ENCODE measurements around the gene SMCO1. TPM values are rescaled to one million over a fixed set of nuclear protein-coding genes. Genes with fewer than 3 reads are reported as not detected.

SMCO1 gene
- total and polyA plus RNA-seq, 2 donors (not counting 3 experiments of a cell fraction or from before 2014, with no cell fraction given), result not detected

DNA sequence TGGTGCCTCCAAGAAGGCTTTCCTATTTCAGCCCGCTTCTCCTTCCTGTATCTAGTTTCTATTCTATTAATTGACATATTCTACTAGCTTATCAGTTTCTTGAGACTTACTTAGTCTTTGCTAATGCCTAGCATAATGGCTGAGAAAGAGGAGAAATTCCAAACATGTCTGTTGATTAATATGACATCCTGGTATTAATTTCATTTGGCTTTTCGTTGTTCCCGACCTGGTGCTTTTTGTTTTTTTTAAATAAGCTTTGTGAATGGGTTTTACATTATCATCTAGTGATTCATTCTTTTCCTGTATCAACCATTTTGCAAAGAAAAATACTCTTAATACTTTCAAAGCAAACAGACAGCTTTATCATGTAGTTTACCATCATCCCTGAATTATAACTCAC is 40.1 kb upstream of the SMCO1 start:
- H3K9ac ChIP-seq (replicated peaks; ENCODE audit: extremely low read depth, insufficient read depth, low read length), result peak overlapping the region; percentile 38
- peak overlapping the region; percentile 62 for H3K4me2 ChIP-seq (ENCODE audit: insufficient read depth, low read length)
- H3K79me2 ChIP-seq (ENCODE audit: control insufficient read depth, insufficient read depth, low read length), result no peaks in the 10 kb centered on the region
- ChIA-PET CTCF (interaction anchor here (0.9 to 2.8 kb wide), 14 partner anchors 8 to 414 kb away, joined by 3 to 16 read pairs (median 5); partner anchors contain the start of genes FBXO45 and WDR53), POLR2A (interaction anchor here (0.6 to 0.8 kb wide), 2 partner anchors 13 to 34 kb away, joined by 3 to 5 read pairs; partner anchors contain the start of genes FBXO45 and WDR53)
- H3K36me3 ChIP-seq (ENCODE audit: control insufficient read depth in 2 of 2, extremely low read depth in 1 of 2, insufficient read depth in 2 of 2, low read length in 2 of 2), result no peaks in the 10 kb centered on the region
- no peaks in the 10 kb centered on the region for H3K9me1 ChIP-seq (replicated peaks; ENCODE audit: control insufficient read depth, extremely low read depth, insufficient read depth, low read length)
- no peaks in the 10 kb centered on the region for H4K20me1 ChIP-seq (replicated peaks; ENCODE audit: control insufficient read depth, extremely low read depth, insufficient read depth, low read length)
- peaks cover 14% of the 10 kb centered on the region for H3K4me1 ChIP-seq (ENCODE audit: control insufficient read depth, extremely low read depth, insufficient read depth, low read length)
- peak overlapping the region; percentile 58 for H2AFZ ChIP-seq (ENCODE audit: low read depth, low read length)
- H3K27ac ChIP-seq (ENCODE audit: insufficient read depth, low read depth, low read length), result peak overlapping the region; percentile 71
- peak overlapping the region in 1 of 3 experiments; percentile 16 for H3K4me3 ChIP-seq (replicated peaks in 1 of 3; ENCODE audit: insufficient read depth in 1 of 3, low read depth in 1 of 3, low read length in 3 of 3)
- BruUV-seq (replicated peaks), result no TSS peak
- DNase-seq (ENCODE audit: low read depth, low spot score) (peak; percentile 58), FAIRE-seq (peak; percentile 82)
- intact Hi-C loops (cut with micrococcal nuclease) (no loop called here), dilution Hi-C loops (cut with MboI; ENCODE audit: extremely low pct_ligation_motif_present, low sequenced_read_pairs) (no loop called here)
- H3K9me3 ChIP-seq (replicated peaks; ENCODE audit: control insufficient read depth, insufficient read depth, low read length), result no peaks in the 10 kb centered on the region
- no peaks in the 10 kb centered on the region for H3K27me3 ChIP-seq (ENCODE audit: control insufficient read depth in 2 of 2, insufficient read depth in 2 of 2, low read length in 2 of 2)
- peak; percentile 56 for TF ChIP-seq FOS (IDR thresholded peaks at IDR 0.05; ENCODE audit: borderline replicate concordance, insufficient read depth, low read length)
- TF ChIP-seq POLR2A (IDR thresholded peaks at IDR 0.05; ENCODE audit: low read depth, low read length), result no peak

DNA sequence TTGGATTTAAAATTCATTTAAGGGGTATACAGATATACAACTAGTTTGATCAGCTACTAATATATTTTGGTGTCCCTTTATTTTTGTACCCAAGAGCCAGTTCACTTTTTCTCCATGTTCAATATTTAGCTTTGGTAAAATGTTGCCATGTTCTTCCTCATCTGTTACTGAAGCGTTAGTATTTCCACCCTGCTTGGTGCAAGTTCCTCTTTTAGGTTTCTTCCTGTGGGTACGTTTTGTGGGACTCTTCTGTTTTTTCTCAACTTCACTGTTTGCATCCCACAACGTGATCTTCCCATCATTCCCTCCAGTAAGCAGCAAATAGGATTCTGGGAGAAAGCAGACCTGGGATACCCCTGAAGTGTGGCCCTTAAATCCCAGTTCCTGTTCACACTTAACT is 39.1 kb upstream of the SMCO1 start:
- Histone ChIP-seq H3K27ac (ENCODE audit: insufficient read depth, low read depth, low read length) (no peak overlapping the region), H2AFZ (ENCODE audit: low read depth, low read length) (no peak overlapping the region), H3K9me3 (replicated peaks; ENCODE audit: control insufficient read depth, insufficient read depth, low read length) (peaks cover under 1% of the 10 kb centered on the region), H3K4me3 (replicated peaks in 1 of 3; ENCODE audit: insufficient read depth in 1 of 3, low read depth in 1 of 3, low read length in 3 of 3) (no peak overlapping the region), H3K36me3 (ENCODE audit: control insufficient read depth in 2 of 2, extremely low read depth in 1 of 2, insufficient read depth in 2 of 2, low read length in 2 of 2) (no peaks in the 10 kb centered on the region), H3K4me1 (ENCODE audit: control insufficient read depth, extremely low read depth, insufficient read depth, low read length) (peaks cover 14% of the 10 kb centered on the region), H3K9me1 (replicated peaks; ENCODE audit: control insufficient read depth, extremely low read depth, insufficient read depth, low read length) (no peaks in the 10 kb centered on the region), H3K4me2 (ENCODE audit: insufficient read depth, low read length) (no peak overlapping the region), H4K20me1 (replicated peaks; ENCODE audit: control insufficient read depth, extremely low read depth, insufficient read depth, low read length) (no peaks in the 10 kb centered on the region), H3K79me2 (ENCODE audit: control insufficient read depth, insufficient read depth, low read length) (no peaks in the 10 kb centered on the region), H3K9ac (replicated peaks; ENCODE audit: extremely low read depth, insufficient read depth, low read length) (no peak overlapping the region), H3K27me3 (ENCODE audit: control insufficient read depth in 2 of 2, insufficient read depth in 2 of 2, low read length in 2 of 2) (no peaks in the 10 kb centered on the region)
- no peak for DNase-seq (ENCODE audit: low read depth, low spot score)
- ChIA-PET CTCF (interaction anchor here (1.1 to 2.8 kb wide), 4 partner anchors 10 to 25 kb away, joined by 4 to 16 read pairs (median 6); partner anchors contain the start of genes FBXO45 and WDR53), POLR2A (no interaction called here)
- TF ChIP-seq POLR2AphosphoS5 (IDR thresholded peaks at IDR 0.05; ENCODE audit: insufficient read depth, low read depth, low read length) (no peak), GATA2 (IDR thresholded peaks at IDR 0.05; ENCODE audit: insufficient read depth, insufficient read length, low read depth, low read length) (no peak), POLR2A (IDR thresholded peaks at IDR 0.05; ENCODE audit: low read depth, low read length) (no peak), JUN (IDR thresholded peaks at IDR 0.05; ENCODE audit: borderline replicate concordance, insufficient read depth, insufficient read length, low read depth) (no peak)
- TF ChIP-seq, protein P1, sequence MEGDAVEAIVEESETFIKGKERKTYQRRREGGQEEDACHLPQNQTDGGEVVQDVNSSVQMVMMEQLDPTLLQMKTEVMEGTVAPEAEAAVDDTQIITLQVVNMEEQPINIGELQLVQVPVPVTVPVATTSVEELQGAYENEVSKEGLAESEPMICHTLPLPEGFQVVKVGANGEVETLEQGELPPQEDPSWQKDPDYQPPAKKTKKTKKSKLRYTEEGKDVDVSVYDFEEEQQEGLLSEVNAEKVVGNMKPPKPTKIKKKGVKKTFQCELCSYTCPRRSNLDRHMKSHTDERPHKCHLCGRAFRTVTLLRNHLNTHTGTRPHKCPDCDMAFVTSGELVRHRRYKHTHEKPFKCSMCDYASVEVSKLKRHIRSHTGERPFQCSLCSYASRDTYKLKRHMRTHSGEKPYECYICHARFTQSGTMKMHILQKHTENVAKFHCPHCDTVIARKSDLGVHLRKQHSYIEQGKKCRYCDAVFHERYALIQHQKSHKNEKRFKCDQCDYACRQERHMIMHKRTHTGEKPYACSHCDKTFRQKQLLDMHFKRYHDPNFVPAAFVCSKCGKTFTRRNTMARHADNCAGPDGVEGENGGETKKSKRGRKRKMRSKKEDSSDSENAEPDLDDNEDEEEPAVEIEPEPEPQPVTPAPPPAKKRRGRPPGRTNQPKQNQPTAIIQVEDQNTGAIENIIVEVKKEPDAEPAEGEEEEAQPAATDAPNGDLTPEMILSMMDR (IDR thresholded peaks at IDR 0.05; ENCODE audit: extremely low read depth in 1 of 2, insufficient read depth in 1 of 2, low read depth in 1 of 2, low read length in 2 of 2), result no peak
- TSS peak; percentile 18 for BruUV-seq (replicated peaks)
- FAIRE-seq, result no peak
- intact Hi-C loops (cut with micrococcal nuclease), result no loop called here
- dilution Hi-C loops (cut with MboI; ENCODE audit: extremely low pct_ligation_motif_present, low sequenced_read_pairs), result no loop called here

Measured in endothelial cell of umbilical vein (primary cell).